Astrocyte (in vitro differentiated cells and primary cell): Measurements from ENCODE around the gene DTX2.
"Not testable (repeated sequence)": the region's sequence is repeated elsewhere in the genome, so short reads cannot be mapped to it uniquely, and the experiment has no call there.

Source experiments
- EZH2 ChIP-seq: IDR thresholded peaks from 2 replicates; pipeline ENCODE4 v1.6.1; 2012; ENCODE audit warnings: mild to moderate bottlenecking, low read length, inconsistent platforms; ENCODE audit not compliant: insufficient read depth
- TF ChIP-seq, protein P1 (sequence below): IDR thresholded peaks from 2 replicates; pipeline ENCODE4 v1.5.1; 2011; ENCODE audit warnings: low read depth, mild to moderate bottlenecking, inconsistent platforms, low read length, moderate library complexity; ENCODE audit not compliant: insufficient read depth

GRCh38 chr7:76461464-76462101 is at the start of gene DTX2:
- TF ChIP-seq, protein P1, sequence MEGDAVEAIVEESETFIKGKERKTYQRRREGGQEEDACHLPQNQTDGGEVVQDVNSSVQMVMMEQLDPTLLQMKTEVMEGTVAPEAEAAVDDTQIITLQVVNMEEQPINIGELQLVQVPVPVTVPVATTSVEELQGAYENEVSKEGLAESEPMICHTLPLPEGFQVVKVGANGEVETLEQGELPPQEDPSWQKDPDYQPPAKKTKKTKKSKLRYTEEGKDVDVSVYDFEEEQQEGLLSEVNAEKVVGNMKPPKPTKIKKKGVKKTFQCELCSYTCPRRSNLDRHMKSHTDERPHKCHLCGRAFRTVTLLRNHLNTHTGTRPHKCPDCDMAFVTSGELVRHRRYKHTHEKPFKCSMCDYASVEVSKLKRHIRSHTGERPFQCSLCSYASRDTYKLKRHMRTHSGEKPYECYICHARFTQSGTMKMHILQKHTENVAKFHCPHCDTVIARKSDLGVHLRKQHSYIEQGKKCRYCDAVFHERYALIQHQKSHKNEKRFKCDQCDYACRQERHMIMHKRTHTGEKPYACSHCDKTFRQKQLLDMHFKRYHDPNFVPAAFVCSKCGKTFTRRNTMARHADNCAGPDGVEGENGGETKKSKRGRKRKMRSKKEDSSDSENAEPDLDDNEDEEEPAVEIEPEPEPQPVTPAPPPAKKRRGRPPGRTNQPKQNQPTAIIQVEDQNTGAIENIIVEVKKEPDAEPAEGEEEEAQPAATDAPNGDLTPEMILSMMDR = not testable (repeated sequence)
- not testable (repeated sequence) for TF ChIP-seq EZH2
